ENCODE measurements around the gene LVRN. TPM values are rescaled to one million over a fixed set of nuclear protein-coding genes. Genes with fewer than 3 reads are reported as not detected.

LVRN gene, protein sequence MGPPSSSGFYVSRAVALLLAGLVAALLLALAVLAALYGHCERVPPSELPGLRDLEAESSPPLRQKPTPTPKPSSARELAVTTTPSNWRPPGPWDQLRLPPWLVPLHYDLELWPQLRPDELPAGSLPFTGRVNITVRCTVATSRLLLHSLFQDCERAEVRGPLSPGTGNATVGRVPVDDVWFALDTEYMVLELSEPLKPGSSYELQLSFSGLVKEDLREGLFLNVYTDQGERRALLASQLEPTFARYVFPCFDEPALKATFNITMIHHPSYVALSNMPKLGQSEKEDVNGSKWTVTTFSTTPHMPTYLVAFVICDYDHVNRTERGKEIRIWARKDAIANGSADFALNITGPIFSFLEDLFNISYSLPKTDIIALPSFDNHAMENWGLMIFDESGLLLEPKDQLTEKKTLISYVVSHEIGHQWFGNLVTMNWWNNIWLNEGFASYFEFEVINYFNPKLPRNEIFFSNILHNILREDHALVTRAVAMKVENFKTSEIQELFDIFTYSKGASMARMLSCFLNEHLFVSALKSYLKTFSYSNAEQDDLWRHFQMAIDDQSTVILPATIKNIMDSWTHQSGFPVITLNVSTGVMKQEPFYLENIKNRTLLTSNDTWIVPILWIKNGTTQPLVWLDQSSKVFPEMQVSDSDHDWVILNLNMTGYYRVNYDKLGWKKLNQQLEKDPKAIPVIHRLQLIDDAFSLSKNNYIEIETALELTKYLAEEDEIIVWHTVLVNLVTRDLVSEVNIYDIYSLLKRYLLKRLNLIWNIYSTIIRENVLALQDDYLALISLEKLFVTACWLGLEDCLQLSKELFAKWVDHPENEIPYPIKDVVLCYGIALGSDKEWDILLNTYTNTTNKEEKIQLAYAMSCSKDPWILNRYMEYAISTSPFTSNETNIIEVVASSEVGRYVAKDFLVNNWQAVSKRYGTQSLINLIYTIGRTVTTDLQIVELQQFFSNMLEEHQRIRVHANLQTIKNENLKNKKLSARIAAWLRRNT
- total RNA-seq: 0.07 and 0.13 TPM in 2 replicates

DNA sequence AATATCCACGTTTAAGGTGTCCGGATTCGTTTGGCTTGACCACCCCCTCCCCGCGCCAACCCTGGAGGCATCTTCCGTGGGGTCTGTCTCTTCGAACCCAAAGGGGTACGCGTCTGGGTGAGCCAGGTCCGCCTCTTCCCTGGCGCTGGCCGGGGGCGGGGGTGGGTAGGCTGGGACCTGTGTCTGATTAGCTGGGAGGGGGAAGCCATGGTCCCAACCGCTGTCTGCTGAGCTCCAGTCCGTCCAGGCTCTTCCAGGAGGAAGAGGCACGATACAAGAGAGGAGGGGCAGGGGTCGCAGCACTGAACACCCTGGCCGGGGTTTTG lies at the start of gene LVRN:
Gene LVRN (plus strand): TSS at position 237 of the 326 bp plus-strand sequence. CDS start 143 bp downstream, outside the sequence.

DNA sequence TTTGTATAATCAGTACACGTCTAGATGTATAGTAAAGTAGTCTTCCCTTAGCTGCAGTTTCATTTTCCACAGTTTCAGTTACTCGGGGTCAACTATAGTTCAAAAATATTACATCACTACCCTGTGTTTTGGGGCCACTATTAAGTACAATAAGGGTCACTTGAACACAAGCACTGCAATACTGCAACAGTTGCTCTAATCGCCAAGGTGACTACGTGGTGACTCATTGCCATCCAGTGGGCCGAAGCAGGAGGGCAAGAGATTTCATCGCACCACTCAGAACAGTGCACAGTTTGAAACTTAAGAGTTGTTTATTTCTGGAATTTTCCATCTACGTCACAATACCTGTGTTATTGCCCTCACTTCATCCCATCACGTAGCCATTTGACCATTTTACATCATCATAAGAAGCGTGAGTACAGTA lies 69.8 kb downstream of the LVRN start, which contains the start of gene ARL14EPL:
Gene ARL14EPL (plus strand): TSS at position 379 of the 424 bp plus-strand sequence. CDS start 18,994 bp downstream, outside the sequence.

Other genes starting within 250 kb of the LVRN start
- 1.5 and 3.5 TPM in 2 replicates for gene CDO1, start 145.8 kb upstream of the LVRN start, total RNA-seq
- gene ATG12, start 120.9 kb upstream of the LVRN start, total RNA-seq: 77.8 and 81.9 TPM in 2 replicates
- gene AP3S1, start 120.5 kb upstream of the LVRN start, total RNA-seq: 103 and 132 TPM in 2 replicates
- gene ARL14EPL, start 70.0 kb downstream of the LVRN start, total RNA-seq: 0.07 and 0.27 TPM in 2 replicates
- gene COMMD10, start 122.5 kb downstream of the LVRN start, total RNA-seq: 44.8 and 51.4 TPM in 2 replicates